H1 (cell line): Measurements from ENCODE around the gene THBS3. TPM values are rescaled to one million over a fixed set of nuclear protein-coding genes. Genes with fewer than 3 reads are reported as not detected.

Experiments used
- ASH2L ChIP-seq: fragments of 200-600, 300-600 bp; sonication (generic); IDR thresholded peaks from one replicate; pipeline ENCODE4 v1.7.1; 2017; ENCODE audit warnings: low read length
- ATF2 ChIP-seq: IDR thresholded peaks from 2 replicates; pipeline ENCODE4 v1.6.1; 2012; ENCODE audit warnings: low read length, inconsistent platforms
- CTBP2 ChIP-seq: IDR thresholded peaks from 2 replicates; pipeline ENCODE4 v1.7.0; 2011; ENCODE audit warnings: borderline replicate concordance, mild to moderate bottlenecking, moderate library complexity, mixed read lengths, low read length; ENCODE audit not compliant: insufficient read depth, insufficient read length
- CTCF ChIP-seq, 3 experiments: IDR thresholded peaks; 1 replicate in 2 of 3; 2 replicates in 1 of 3; pipeline versions ENCODE4 v1.5.1 to v1.6.1; 2011; ENCODE audit warnings: low read length in 3 of 3, mild to moderate bottlenecking in 3 of 3, inconsistent platforms in 2 of 3, low read depth in 1 of 3, moderate library complexity in 1 of 3; ENCODE audit not compliant: insufficient read depth in 1 of 3; ENCODE audit errors: control extremely low read depth in 1 of 3
- GABPA ChIP-seq: IDR thresholded peaks from 2 replicates; pipeline ENCODE4 v1.6.1; 2011; ENCODE audit warnings: mild to moderate bottlenecking, low read length, moderate library complexity, borderline replicate concordance; ENCODE audit not compliant: insufficient read depth
- HDAC2 ChIP-seq, 2 experiments: fragments of 300-600 bp in 1 of 2; sonication (generic) in 1 of 2; IDR thresholded peaks; 2 replicates each; pipeline ENCODE4 v1.6.1; 2011 to 2012; ENCODE audit warnings: low read depth in 2 of 2, low read length in 2 of 2, mild to moderate bottlenecking in 2 of 2, moderate library complexity in 2 of 2, borderline replicate concordance in 1 of 2, inconsistent platforms in 1 of 2
- JUND ChIP-seq: IDR thresholded peaks from 2 replicates; pipeline ENCODE4 v1.6.1; 2011; ENCODE audit warnings: mild to moderate bottlenecking, improper control_type of control experiment, low read length
- MAX ChIP-seq: IDR thresholded peaks from 2 replicates; pipeline ENCODE4 v1.6.1; 2012; ENCODE audit warnings: inconsistent platforms
- POLR2AphosphoS5 ChIP-seq: IDR thresholded peaks from 2 replicates; pipeline ENCODE4 v1.6.1; 2011; ENCODE audit warnings: low read depth, low read length
- POU5F1 ChIP-seq: IDR thresholded peaks from 2 replicates; pipeline ENCODE4 v1.6.1; 2011; ENCODE audit warnings: low read depth, mild to moderate bottlenecking, low read length, moderate library complexity
- RAD21 ChIP-seq, 2 experiments: IDR thresholded peaks in 1 of 2; conservative IDR thresholded peaks in 1 of 2; 2 replicates each; pipeline ENCODE4 v1.6.1; 2011; ENCODE audit warnings: low read depth in 2 of 2, low read length in 2 of 2, improper control_type of control experiment in 1 of 2, inconsistent platforms in 1 of 2, mild to moderate bottlenecking in 1 of 2, moderate library complexity in 1 of 2
- RBBP5 ChIP-seq: IDR thresholded peaks from 2 replicates; pipeline ENCODE4 v1.7.1; 2012; ENCODE audit warnings: low read depth, mild to moderate bottlenecking, inconsistent platforms, low read length, moderate library complexity, borderline replicate concordance
- SIRT6 ChIP-seq: IDR thresholded peaks from one replicate; pipeline ENCODE4 v1.7.1; 2012; ENCODE audit warnings: low read length, inconsistent platforms
- SP1 ChIP-seq: IDR thresholded peaks from 2 replicates; pipeline ENCODE4 v1.6.1; 2011; ENCODE audit warnings: low read depth, low read length
- TBP ChIP-seq: IDR thresholded peaks from 2 replicates; pipeline ENCODE4 v1.6.1; 2011; ENCODE audit warnings: low read depth, low read length, improper control_type of control experiment
- USF2 ChIP-seq: IDR thresholded peaks from 2 replicates; pipeline ENCODE4 v1.6.1; 2011; ENCODE audit warnings: low read length, improper control_type of control experiment
- YY1 ChIP-seq: IDR thresholded peaks from 2 replicates; pipeline ENCODE4 v1.6.1; 2011; ENCODE audit warnings: low read depth, mild to moderate bottlenecking, low read length
- polyA plus RNA-seq, 7 experiments: library from polyadenylated mRNA; depleted of rRNA in 3 of 7; stranded (reverse) in 5 of 7; unstranded in 2 of 7; fragments of >200 nt in 5 of 7; fragments of 200-250 nt in 2 of 7; gene quantifications; 1 replicate in 5 of 7; 2 replicates in 1 of 7; 4 replicates in 1 of 7; pipeline versions ENCODE4 v1.2.1 to v1.2.3, GENCODE V29; 2011 to 2013; ENCODE audit warnings: missing spikeins in 2 of 7, mixed read lengths in 2 of 7
- total RNA-seq: library from RNA; stranded (reverse); fragmentation: NEBNext Ultra II Directional; extraction: Animal tissue kit (Norgen Biotek cat#: 25700); gene quantifications from 2 replicates; pipeline ENCODE4 v1.2.1, GENCODE V29; 2021

The THBS3 gene
- total and polyA plus RNA-seq, 2 of the 8 experiments (the other 6 are each of a cell fraction or from before 2014, with no cell fraction given) = 3.0 to 3.5 TPM

- TF ChIP-seq RBBP5 = no peak
- peak; percentile 76 for TF ChIP-seq MAX
- peak; percentile 95 for TF ChIP-seq YY1
- TF ChIP-seq CTBP2 = no peak
- TF ChIP-seq SIRT6 = no peak
- TF ChIP-seq HDAC2 (IDR thresholded peaks at IDR 0.05; ENCODE audit: borderline replicate concordance in 1 of 2, low read depth in 2 of 2, low read length in 2 of 2) = no peak
- peak; percentile 100 for TF ChIP-seq CTCF (IDR thresholded peaks at IDR 0.05; ENCODE audit: control extremely low read depth in 1 of 3, insufficient read depth in 1 of 3, low read depth in 1 of 3, low read length in 3 of 3)
- peak; percentile 62; the same call in 1 of the 2 replicates for TF ChIP-seq ATF2
- TF ChIP-seq ASH2L = peak; percentile 59
- TF ChIP-seq POU5F1 = no peak
- TF ChIP-seq RAD21 (IDR thresholded peaks at IDR 0.05 in 1 of 2, conservative IDR thresholded peaks at IDR 0.05 in 1 of 2; ENCODE audit: low read depth in 2 of 2, low read length in 2 of 2) = peak; percentile 88 to 90
- peak; percentile 66; the same call in 1 of the 2 replicates for TF ChIP-seq GABPA
- TF ChIP-seq JUND = peak; percentile 77
- no peak for TF ChIP-seq POLR2AphosphoS5
- no peak for TF ChIP-seq TBP
- 0 out of 2 replicates have a peak, but pooled peaks have one; percentile 33 for TF ChIP-seq SP1
- TF ChIP-seq USF2 = no peak
Observed at GRCh38 chr1:155250633-155251449, 43.1 kb upstream of the THBS3 start (continued).
